Measurements from ENCODE around the gene EIF4B.

The EIF4B gene

GRCh38 chr12:53062977-53063707 is 56.9 kb downstream of the EIF4B start:
- H3K4me3 ChIP-seq (ENCODE audit: control insufficient read depth, low read depth, low read length): no peak overlapping the region
- no peak for DNase-seq (ENCODE audit: low read depth)
- TF ChIP-seq CTCF (conservative IDR thresholded peaks at IDR 0.05; ENCODE audit: control insufficient read depth, insufficient read depth, low read depth, low read length): no peak

- H3K4me3 ChIP-seq (ENCODE audit: control insufficient read depth, low read depth, low read length): no peak overlapping the region
- peak; percentile 5 for TF ChIP-seq CTCF (conservative IDR thresholded peaks at IDR 0.05; ENCODE audit: control insufficient read depth, insufficient read depth, low read depth, low read length)
- DNase-seq (ENCODE audit: low read depth): peak; percentile 98
These were observed 57.7 kb downstream of the EIF4B start for GRCh38 chr12:53063708-53064612.

- no peak overlapping the region for H3K4me3 ChIP-seq (ENCODE audit: control insufficient read depth, low read depth, low read length)
- DNase-seq (ENCODE audit: low read depth): no peak
- TF ChIP-seq CTCF (conservative IDR thresholded peaks at IDR 0.05; ENCODE audit: control insufficient read depth, insufficient read depth, low read depth, low read length): no peak
These were observed 58.6 kb downstream of the EIF4B start for GRCh38 chr12:53064613-53065436.

GRCh38 chr12:53065470-53065869 is 59.2 kb downstream of the EIF4B start:
- no peak overlapping the region for H3K4me3 ChIP-seq (ENCODE audit: control insufficient read depth, low read depth, low read length)
- TF ChIP-seq CTCF (conservative IDR thresholded peaks at IDR 0.05; ENCODE audit: control insufficient read depth, insufficient read depth, low read depth, low read length): no peak

GRCh38 chr12:53065975-53066931 is 60.0 kb downstream of the EIF4B start:
- DNase-seq (ENCODE audit: low read depth): peak; percentile 87
- no peak overlapping the region for H3K4me3 ChIP-seq (ENCODE audit: control insufficient read depth, low read depth, low read length)
- peak; percentile 84 for TF ChIP-seq CTCF (conservative IDR thresholded peaks at IDR 0.05; ENCODE audit: control insufficient read depth, insufficient read depth, low read depth, low read length)

More at GRCh38 chr12:53065470-53065869, 59.2 kb downstream of the EIF4B start:
- DNase-seq (ENCODE audit: low read depth): no peak
